HPDE6-E6E7 (cell line): Measurements from ENCODE around the gene DGKQ.
"Not testable (repeated sequence)": the region's sequence is repeated elsewhere in the genome, so short reads cannot be mapped to it uniquely, and the experiment has no call there.

Source experiments
- DNase-seq: peaks from one replicate; pipeline ENCODE4 v3.0.0; 2011; ENCODE audit warnings: missing footprints; ENCODE audit errors: extremely low spot score

Gene DGKQ

GRCh38 chr4:1009542-1010394 lies 36.4 kb upstream of the DGKQ start:
- no peak for DNase-seq

GRCh38 chr4:1008840-1009541 lies 35.6 kb upstream of the DGKQ start:
- no peak for DNase-seq

GRCh38 chr4:1006856-1007255 lies 33.5 kb upstream of the DGKQ start:
- no peak for DNase-seq

- no peak for DNase-seq
These were observed 31.5 kb upstream of the DGKQ start for GRCh38 chr4:1004557-1005485.

- DNase-seq: no peak
These were observed 30.7 kb upstream of the DGKQ start for GRCh38 chr4:1004071-1004418.

- no peak for DNase-seq
These were observed 30.1 kb upstream of the DGKQ start for GRCh38 chr4:1003271-1004070.

GRCh38 chr4:1002631-1003251 lies 29.4 kb upstream of the DGKQ start:
- DNase-seq: no peak

GRCh38 chr4:1002131-1002630 lies 28.8 kb upstream of the DGKQ start:
- DNase-seq: no peak

GRCh38 chr4:1001561-1002130 lies 28.3 kb upstream of the DGKQ start:
- no peak for DNase-seq

GRCh38 chr4:1000686-1001260 lies 27.4 kb upstream of the DGKQ start:
- no peak for DNase-seq

GRCh38 chr4:999882-1000425 lies 26.6 kb upstream of the DGKQ start:
- DNase-seq: no peak

- not testable (repeated sequence) for DNase-seq
These were observed 26.0 kb upstream of the DGKQ start for GRCh38 chr4:999240-999863.

GRCh38 chr4:998096-998691 lies 24.8 kb upstream of the DGKQ start:
- DNase-seq: no peak

GRCh38 chr4:997375-998071 lies 24.2 kb upstream of the DGKQ start:
- no peak for DNase-seq

- no peak for DNase-seq
These were observed 23.6 kb upstream of the DGKQ start for GRCh38 chr4:996997-997374.

- no peak for DNase-seq
These were observed 22.9 kb upstream of the DGKQ start for GRCh38 chr4:996030-996996.
